Measurements from ENCODE around the gene LCN9.
"Not testable (repeated sequence)": the region's sequence is repeated elsewhere in the genome, so short reads cannot be mapped to it uniquely, and the experiment has no call there.

Gene LCN9

DNA sequence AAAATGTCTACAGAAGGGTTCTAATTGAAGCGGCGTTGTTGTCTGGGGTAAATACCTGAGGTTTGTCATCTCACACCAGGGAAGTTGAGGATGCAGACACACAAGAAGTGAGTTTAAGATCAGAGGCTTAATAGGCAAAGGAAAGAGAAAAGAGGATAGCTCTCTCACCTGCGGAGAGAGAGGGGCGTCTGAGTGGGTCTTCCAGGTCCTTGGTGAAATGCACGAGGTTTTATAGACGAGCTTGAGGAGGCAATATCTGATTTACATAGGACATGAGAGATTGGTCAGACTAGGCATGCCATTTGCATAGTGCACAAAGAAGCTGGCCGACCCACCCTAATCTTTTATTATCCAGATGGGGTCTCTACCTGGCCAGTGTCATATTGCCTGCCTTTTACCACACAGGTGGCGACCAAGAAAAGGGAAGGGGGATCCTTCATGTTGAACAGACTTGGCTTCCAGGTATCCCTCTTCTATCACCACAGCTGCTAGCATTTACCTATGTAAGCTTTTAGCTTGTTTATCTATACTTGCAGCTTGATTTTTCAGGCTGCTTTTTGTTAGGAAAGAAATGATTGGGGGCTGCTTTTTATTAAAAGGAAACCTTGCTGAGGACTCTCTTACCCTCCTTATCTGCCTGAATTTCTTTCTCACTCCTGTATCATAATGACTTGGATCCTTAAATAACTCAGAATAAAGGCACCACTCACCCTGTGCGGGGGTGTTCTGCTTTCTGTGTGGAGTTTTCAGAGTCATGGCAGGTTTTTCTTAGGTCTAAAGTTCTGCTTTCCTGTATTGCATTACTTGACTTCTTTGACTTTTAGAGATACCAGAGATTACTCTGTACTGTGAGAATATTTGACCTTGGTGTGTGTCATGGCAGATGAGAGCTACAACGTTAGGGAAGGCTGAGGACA, 14.4 kb upstream of the LCN9 start:
- no peak for DNase-seq

- no peak for DNase-seq
These were observed 13.6 kb upstream of the LCN9 start for GRCh38 chr9:135649508-135649907.

- no peak for DNase-seq
These were observed 12.7 kb upstream of the LCN9 start for GRCh38 chr9:135650408-135650807.

GRCh38 chr9:135655317-135655716, 7.8 kb upstream of the LCN9 start:
- no peak for DNase-seq

- DNase-seq: no peak
These were observed 5.7 kb upstream of the LCN9 start for GRCh38 chr9:135657416-135657815.

- no peak for DNase-seq
These were observed 3.9 kb upstream of the LCN9 start for GRCh38 chr9:135659252-135659651.

DNA sequence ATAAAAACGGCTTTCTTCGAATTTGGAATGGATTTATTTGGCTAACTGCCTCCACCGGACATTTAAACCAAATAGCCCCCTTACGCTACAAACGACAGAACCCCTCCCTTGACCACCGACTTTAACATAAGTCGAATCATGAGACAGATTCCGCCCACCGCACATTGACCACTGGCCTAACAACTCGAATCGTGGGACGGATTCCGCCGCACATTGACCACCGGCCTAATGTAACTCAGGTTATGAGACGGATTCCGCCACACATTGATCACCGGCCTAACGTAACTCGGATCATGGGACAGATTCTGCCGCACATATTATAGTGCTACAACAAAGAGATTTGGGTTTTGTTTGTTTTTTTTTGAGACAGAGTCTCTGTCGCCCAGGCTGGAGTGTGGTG, 2.7 kb upstream of the LCN9 start:
- no peak for DNase-seq

DNA sequence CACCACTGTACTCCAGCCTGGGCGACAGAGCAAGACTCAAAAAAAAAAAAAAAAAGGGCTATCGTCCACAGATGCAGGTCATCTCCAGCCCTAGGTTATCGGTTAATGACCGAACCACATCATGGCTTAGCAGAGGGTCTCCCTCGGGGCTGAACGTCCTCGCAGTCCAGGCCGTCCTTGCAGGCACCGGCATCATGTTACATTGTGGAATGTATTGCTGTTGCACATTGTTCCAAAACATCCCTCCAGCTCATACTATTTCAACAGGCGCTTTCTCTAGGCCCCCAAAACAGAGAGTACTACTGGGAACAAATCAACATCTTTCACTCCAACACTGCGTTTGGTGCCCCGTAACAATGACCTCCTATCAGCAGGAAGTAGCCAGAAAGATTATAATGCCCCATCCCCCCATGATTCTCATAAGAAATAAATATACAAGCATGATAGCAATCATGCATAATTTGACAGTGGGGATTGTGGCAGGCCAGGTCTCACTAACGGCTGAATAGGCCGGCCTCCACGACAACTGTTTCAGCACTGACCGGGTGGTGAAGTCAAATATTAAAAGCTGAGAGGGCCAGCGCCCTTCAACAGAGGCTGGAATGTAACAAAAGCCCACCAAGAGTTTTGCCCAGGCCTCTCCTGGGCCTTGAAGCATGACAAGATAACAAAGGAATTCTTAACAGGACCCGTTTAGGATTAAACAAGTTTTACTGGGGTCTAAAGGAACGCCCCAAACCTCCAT, 1.1 kb upstream of the LCN9 start:
- DNase-seq: no peak

- DNase-seq: no peak
These were observed 302 bp downstream of the LCN9 start for GRCh38 chr9:135663451-135663770.

- no peak for DNase-seq
These were observed 748 bp downstream of the LCN9 start for GRCh38 chr9:135663857-135664256.

DNA sequence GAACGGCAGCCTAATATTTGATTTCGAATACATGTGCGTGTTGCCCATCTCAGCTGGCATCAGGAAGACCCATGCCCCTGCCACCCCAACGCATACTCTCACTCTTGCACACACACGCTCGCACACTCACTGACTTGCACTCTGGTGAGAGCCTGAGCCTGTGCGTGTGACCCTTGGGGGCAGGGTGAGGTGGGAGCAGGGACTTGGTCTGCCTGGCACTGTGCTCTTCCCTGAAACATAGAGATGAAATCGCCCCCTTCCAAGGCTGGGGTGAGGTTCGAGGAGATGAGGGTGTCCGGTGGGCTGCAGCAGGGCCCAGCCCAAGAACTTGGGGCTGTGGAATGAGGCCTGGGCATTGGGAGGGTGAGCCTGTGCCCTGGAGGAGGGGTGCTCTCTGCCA, 1.2 kb downstream of the LCN9 start:
- no peak for DNase-seq

- DNase-seq: no peak
These were observed 2.0 kb downstream of the LCN9 start for GRCh38 chr9:135664801-135665794.

DNA sequence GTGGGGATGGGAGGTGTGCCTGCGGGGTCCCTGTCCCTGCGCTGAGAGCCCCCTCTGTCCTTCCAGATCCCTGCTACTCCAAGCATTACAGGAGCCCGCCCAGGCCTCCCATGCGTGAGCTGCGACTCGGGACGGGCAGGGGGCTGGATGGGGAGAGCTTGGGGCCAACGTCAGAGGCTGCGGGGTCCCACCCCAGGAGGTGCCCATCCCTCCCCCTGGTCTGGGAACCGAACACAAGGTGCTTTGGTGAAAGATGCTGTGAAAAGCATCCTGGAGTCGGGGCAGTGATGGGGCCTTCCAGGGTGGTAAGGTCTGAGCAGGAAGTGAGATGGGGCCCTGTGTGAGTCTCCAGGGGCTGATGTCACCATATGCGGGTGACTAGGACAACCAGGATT, 2.7 kb downstream of the LCN9 start:
- no peak for DNase-seq

- no peak for DNase-seq
These were observed 3.7 kb downstream of the LCN9 start for GRCh38 chr9:135666534-135667462.

GRCh38 chr9:135667463-135668001, 4.4 kb downstream of the LCN9 start:
- no peak for DNase-seq

DNA sequence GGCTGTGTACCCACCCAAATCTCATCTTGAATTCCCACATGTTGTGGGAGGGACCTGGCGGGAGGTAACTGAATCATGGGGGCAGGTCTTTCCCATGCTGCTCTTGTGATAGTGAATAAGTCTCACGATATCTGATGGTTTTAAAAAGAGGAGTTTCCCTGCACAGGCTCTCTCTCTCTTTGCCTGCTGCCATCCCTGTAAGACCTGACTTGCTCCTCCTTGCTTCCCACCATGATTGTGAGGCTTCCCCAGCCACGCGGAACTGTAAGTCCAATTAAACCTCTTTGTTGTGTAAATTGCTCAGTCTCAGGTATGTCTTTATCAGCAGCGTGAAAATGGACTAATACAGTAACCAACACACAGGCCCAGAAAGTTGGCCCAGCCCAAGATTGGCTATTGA, 5.9 kb downstream of the LCN9 start:
- not testable (repeated sequence) for DNase-seq

GRCh38 chr9:135669616-135670285, 6.6 kb downstream of the LCN9 start:
- no peak for DNase-seq

- no peak for DNase-seq
These were observed 7.8 kb downstream of the LCN9 start for GRCh38 chr9:135670721-135671590.

- no peak for DNase-seq
These were observed 8.5 kb downstream of the LCN9 start for GRCh38 chr9:135671591-135672041.

- not testable (repeated sequence) for DNase-seq
These were observed 9.7 kb downstream of the LCN9 start for GRCh38 chr9:135672786-135673185.

Measured in NCI-H1105 (cell line).